Measurements from ENCODE around the gene OR13C8. TPM values are rescaled to one million over a fixed set of nuclear protein-coding genes. Genes with fewer than 3 reads are reported as not detected.

The OR13C8 gene
- polyA plus RNA-seq, 4 donors = not detected

DNA sequence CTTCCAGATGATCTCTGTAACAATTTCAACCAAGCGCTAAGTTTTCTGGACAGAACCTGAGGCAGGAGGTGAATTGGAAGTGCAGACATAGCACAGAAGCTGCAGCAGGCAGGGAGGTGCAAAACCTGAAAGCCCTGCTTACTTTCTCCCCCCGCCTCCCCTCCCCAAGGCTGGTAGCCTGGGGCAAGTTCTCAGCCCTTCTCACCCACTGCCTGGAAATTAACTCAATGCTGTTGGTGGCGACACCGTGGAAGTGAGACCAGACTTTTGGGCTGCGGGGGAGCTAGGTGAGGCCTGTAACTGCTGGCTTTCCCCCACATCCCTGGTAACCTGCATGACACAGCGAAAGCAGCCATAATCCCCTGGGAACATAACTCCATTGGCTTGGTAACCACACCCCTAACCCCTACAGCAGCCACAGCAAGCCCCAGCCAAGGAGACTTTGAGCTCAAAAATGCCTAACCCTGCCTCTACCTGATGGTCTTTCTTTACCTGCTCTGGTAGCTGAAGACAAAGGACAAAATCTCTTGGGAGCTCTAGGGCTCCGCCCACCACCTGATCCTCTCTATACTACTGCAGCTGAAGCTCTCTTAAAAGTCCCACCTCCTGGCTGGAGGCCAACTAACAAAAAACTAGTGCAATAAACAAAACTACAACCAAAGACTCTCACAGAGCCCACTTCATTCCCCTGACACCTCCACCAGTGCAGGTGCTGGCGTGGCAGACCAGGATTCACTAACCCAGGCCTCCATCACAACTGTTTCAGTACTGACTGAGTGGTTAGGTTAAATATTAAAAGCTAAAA, 11.9 kb upstream of the OR13C8 start:
- H3K4me1 ChIP-seq (ENCODE audit: control insufficient read depth in 3 of 3, insufficient read depth in 2 of 3, low read depth in 1 of 3, low read length in 2 of 3) = no peaks in the 10 kb centered on the region
- WGBS, 3 donors = 76 to 83% (median 80%) methylated on average over 8 of the region's 8 CpGs
- no peaks in the 10 kb centered on the region for H3K27me3 ChIP-seq (ENCODE audit: control insufficient read depth in 3 of 3, insufficient read depth in 3 of 3, low read length in 3 of 3)
- no peak overlapping the region for H3K4me3 ChIP-seq (ENCODE audit: low read depth in 1 of 3, low read length in 3 of 3)
- FAIRE-seq = no peak
- no peak for DNase-seq
- no peaks in the 10 kb centered on the region for H3K36me3 ChIP-seq (ENCODE audit: control insufficient read depth in 3 of 3, insufficient read depth in 2 of 3, low read depth in 1 of 3, low read length in 3 of 3)
- peaks cover 0 to 7% of the 10 kb centered on the region in 2 donors for H3K9me3 ChIP-seq (ENCODE audit: control insufficient read depth in 2 of 2, insufficient read depth in 1 of 2, low read depth in 1 of 2, low read length in 1 of 2)
- H3K27ac ChIP-seq (ENCODE audit: low read depth in 1 of 3, low read length in 2 of 3) = no peak overlapping the region

GRCh38 chr9:104564358-104564757, 4.6 kb upstream of the OR13C8 start:
- Histone ChIP-seq H3K4me1 (ENCODE audit: control insufficient read depth in 3 of 3, insufficient read depth in 2 of 3, low read depth in 1 of 3, low read length in 2 of 3) (no peaks in the 10 kb centered on the region), H3K9me3 (ENCODE audit: control insufficient read depth in 2 of 2, insufficient read depth in 1 of 2, low read depth in 1 of 2, low read length in 1 of 2) (no peaks in the 10 kb centered on the region), H3K27me3 (ENCODE audit: control insufficient read depth in 3 of 3, insufficient read depth in 3 of 3, low read length in 3 of 3) (no peaks in the 10 kb centered on the region), H3K27ac (ENCODE audit: low read depth in 1 of 3, low read length in 2 of 3) (no peak overlapping the region), H3K36me3 (ENCODE audit: control insufficient read depth in 3 of 3, insufficient read depth in 2 of 3, low read depth in 1 of 3, low read length in 3 of 3) (no peaks in the 10 kb centered on the region), H3K4me3 (ENCODE audit: low read depth in 1 of 3, low read length in 3 of 3) (no peak overlapping the region)
- WGBS, 3 donors = 24 to 43% (median 24%) methylated on average over 1 of the region's 1 CpG
- DNase-seq (no peak), FAIRE-seq (no peak)

- no peaks in the 10 kb centered on the region for H3K27me3 ChIP-seq (ENCODE audit: control insufficient read depth in 3 of 3, insufficient read depth in 3 of 3, low read length in 3 of 3)
- DNase-seq (no peak), FAIRE-seq (no peak)
- WGBS, 3 donors = 62 to 63% (median 62%) methylated on average over 1 of the region's 1 CpG
- no peaks in the 10 kb centered on the region for H3K36me3 ChIP-seq (ENCODE audit: control insufficient read depth in 3 of 3, insufficient read depth in 2 of 3, low read depth in 1 of 3, low read length in 3 of 3)
- no peak overlapping the region for H3K27ac ChIP-seq (ENCODE audit: low read depth in 1 of 3, low read length in 2 of 3)
- no peaks in the 10 kb centered on the region for H3K4me1 ChIP-seq (ENCODE audit: control insufficient read depth in 3 of 3, insufficient read depth in 2 of 3, low read depth in 1 of 3, low read length in 2 of 3)
- no peak overlapping the region for H3K4me3 ChIP-seq (ENCODE audit: low read depth in 1 of 3, low read length in 3 of 3)
- peaks cover 0 to 2% of the 10 kb centered on the region in 2 donors for H3K9me3 ChIP-seq (ENCODE audit: control insufficient read depth in 2 of 2, insufficient read depth in 1 of 2, low read depth in 1 of 2, low read length in 1 of 2)
Observed at GRCh38 chr9:104572612-104573011, 3.6 kb downstream of the OR13C8 start.

- peaks cover 0 to 2% of the 10 kb centered on the region in 2 donors for H3K9me3 ChIP-seq (ENCODE audit: control insufficient read depth in 2 of 2, insufficient read depth in 1 of 2, low read depth in 1 of 2, low read length in 1 of 2)
- no peak for FAIRE-seq
- no peaks in the 10 kb centered on the region for H3K36me3 ChIP-seq (ENCODE audit: control insufficient read depth in 3 of 3, insufficient read depth in 2 of 3, low read depth in 1 of 3, low read length in 3 of 3)
- H3K27me3 ChIP-seq (ENCODE audit: control insufficient read depth in 3 of 3, insufficient read depth in 3 of 3, low read length in 3 of 3) = no peaks in the 10 kb centered on the region
- DNase-seq = no peak
- 67 to 80% (median 74%) methylated on average over 2 of the region's 2 CpGs for WGBS, 3 donors
- H3K27ac ChIP-seq (ENCODE audit: low read depth in 1 of 3, low read length in 2 of 3) = no peak overlapping the region
- H3K4me1 ChIP-seq (ENCODE audit: control insufficient read depth in 3 of 3, insufficient read depth in 2 of 3, low read depth in 1 of 3, low read length in 2 of 3) = no peaks in the 10 kb centered on the region
- no peak overlapping the region for H3K4me3 ChIP-seq (ENCODE audit: low read depth in 1 of 3, low read length in 3 of 3)
Observed at GRCh38 chr9:104575456-104575855, 6.5 kb downstream of the OR13C8 start.

GRCh38 chr9:104577263-104577662, 8.3 kb downstream of the OR13C8 start:
- DNase-seq = no peak
- Histone ChIP-seq H3K36me3 (ENCODE audit: control insufficient read depth in 3 of 3, insufficient read depth in 2 of 3, low read depth in 1 of 3, low read length in 3 of 3) (no peaks in the 10 kb centered on the region), H3K9me3 (ENCODE audit: control insufficient read depth in 2 of 2, insufficient read depth in 1 of 2, low read depth in 1 of 2, low read length in 1 of 2) (no peaks in the 10 kb centered on the region), H3K27ac (ENCODE audit: low read depth in 1 of 3, low read length in 2 of 3) (no peak overlapping the region), H3K4me3 (ENCODE audit: low read depth in 1 of 3, low read length in 3 of 3) (no peak overlapping the region), H3K4me1 (ENCODE audit: control insufficient read depth in 3 of 3, insufficient read depth in 2 of 3, low read depth in 1 of 3, low read length in 2 of 3) (no peaks in the 10 kb centered on the region), H3K27me3 (ENCODE audit: control insufficient read depth in 3 of 3, insufficient read depth in 3 of 3, low read length in 3 of 3) (no peaks in the 10 kb centered on the region)
- WGBS, 3 donors = 79 to 83% (median 80%) methylated on average over 5 of the region's 5 CpGs
- FAIRE-seq = no peak

DNA sequence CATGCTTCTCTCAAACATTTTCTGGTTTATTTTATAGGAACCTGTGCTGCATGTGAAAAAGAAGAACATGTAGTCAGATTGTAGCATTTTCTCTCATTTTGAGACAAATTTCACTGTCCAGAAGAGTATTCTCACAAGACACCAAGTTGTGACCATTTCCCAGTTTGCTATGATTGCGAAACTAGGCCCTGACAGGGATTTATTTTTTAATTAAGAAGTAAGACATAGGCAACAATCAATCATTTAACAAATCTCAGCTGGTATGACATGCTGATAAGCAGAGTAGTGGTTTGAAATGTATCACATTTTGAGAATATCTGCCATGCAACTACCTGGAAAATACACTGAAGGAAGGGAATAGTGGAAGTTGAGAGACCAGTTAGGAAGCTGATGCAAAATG, 11.6 kb downstream of the OR13C8 start:
- FAIRE-seq (no peak), DNase-seq (no peak)
- H3K36me3 ChIP-seq (ENCODE audit: control insufficient read depth in 3 of 3, insufficient read depth in 2 of 3, low read depth in 1 of 3, low read length in 3 of 3) = no peaks in the 10 kb centered on the region
- no peak overlapping the region for H3K27ac ChIP-seq (ENCODE audit: low read depth in 1 of 3, low read length in 2 of 3)
- 69 to 83% (median 81%) methylated on average over 1 of the region's 1 CpG for WGBS, 3 donors
- H3K9me3 ChIP-seq (ENCODE audit: control insufficient read depth in 2 of 2, insufficient read depth in 1 of 2, low read depth in 1 of 2, low read length in 1 of 2) = no peaks in the 10 kb centered on the region
- no peaks in the 10 kb centered on the region for H3K27me3 ChIP-seq (ENCODE audit: control insufficient read depth in 3 of 3, insufficient read depth in 3 of 3, low read length in 3 of 3)
- no peaks in the 10 kb centered on the region for H3K4me1 ChIP-seq (ENCODE audit: control insufficient read depth in 3 of 3, insufficient read depth in 2 of 3, low read depth in 1 of 3, low read length in 2 of 3)
- no peak overlapping the region for H3K4me3 ChIP-seq (ENCODE audit: low read depth in 1 of 3, low read length in 3 of 3)

- no peak for FAIRE-seq
- 0 to 73% (median 64%) methylated on average over 1 of the region's 1 CpG for WGBS, 3 donors
- no peaks in the 10 kb centered on the region for H3K4me1 ChIP-seq (ENCODE audit: control insufficient read depth in 3 of 3, insufficient read depth in 2 of 3, low read depth in 1 of 3, low read length in 2 of 3)
Observed at GRCh38 chr9:104586496-104587180, 17.7 kb downstream of the OR13C8 start.

DNA sequence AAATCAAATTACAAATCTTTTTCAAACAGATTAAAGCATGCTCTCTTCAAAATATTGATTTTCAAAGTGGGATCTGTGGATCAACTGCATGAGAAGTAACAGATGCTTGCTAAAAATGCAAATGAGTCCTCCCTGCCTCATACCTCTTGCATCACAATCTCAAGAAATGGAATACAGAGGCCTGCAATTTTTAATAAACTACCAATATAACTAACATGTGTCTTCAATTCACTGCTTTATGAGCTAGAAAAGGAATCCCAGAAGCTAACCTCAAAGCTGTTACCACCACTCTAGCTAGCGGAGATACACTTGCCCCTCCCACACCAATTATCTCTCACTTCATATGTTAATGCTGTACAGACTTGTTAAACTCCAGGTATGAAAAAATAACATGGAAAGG, 20.7 kb downstream of the OR13C8 start:
- FAIRE-seq = no peak
- Histone ChIP-seq H3K27me3 (ENCODE audit: control insufficient read depth in 3 of 3, insufficient read depth in 3 of 3, low read length in 3 of 3) (no peaks in the 10 kb centered on the region), H3K9me3 (ENCODE audit: control insufficient read depth in 2 of 2, insufficient read depth in 1 of 2, low read depth in 1 of 2, low read length in 1 of 2) (no peaks in the 10 kb centered on the region), H3K36me3 (ENCODE audit: control insufficient read depth in 3 of 3, insufficient read depth in 2 of 3, low read depth in 1 of 3, low read length in 3 of 3) (no peaks in the 10 kb centered on the region), H3K4me1 (ENCODE audit: control insufficient read depth in 3 of 3, insufficient read depth in 2 of 3, low read depth in 1 of 3, low read length in 2 of 3) (no peaks in the 10 kb centered on the region), H3K4me3 (ENCODE audit: low read depth in 1 of 3, low read length in 3 of 3) (no peak overlapping the region), H3K27ac (ENCODE audit: low read depth in 1 of 3, low read length in 2 of 3) (no peak overlapping the region)
- DNase-seq = no peak
- 0 to 61% (median 22%) methylated on average over 1 of the region's 1 CpG for WGBS, 3 donors

More at GRCh38 chr9:104586496-104587180, 17.7 kb downstream of the OR13C8 start:
- no peak for DNase-seq
- Histone ChIP-seq H3K27me3 (ENCODE audit: control insufficient read depth in 3 of 3, insufficient read depth in 3 of 3, low read length in 3 of 3) (no peaks in the 10 kb centered on the region), H3K27ac (ENCODE audit: low read depth in 1 of 3, low read length in 2 of 3) (no peak overlapping the region), H3K9me3 (ENCODE audit: control insufficient read depth in 2 of 2, insufficient read depth in 1 of 2, low read depth in 1 of 2, low read length in 1 of 2) (no peaks in the 10 kb centered on the region), H3K36me3 (ENCODE audit: control insufficient read depth in 3 of 3, insufficient read depth in 2 of 3, low read depth in 1 of 3, low read length in 3 of 3) (no peaks in the 10 kb centered on the region), H3K4me3 (ENCODE audit: low read depth in 1 of 3, low read length in 3 of 3) (no peak overlapping the region)
